Hippocampal formation (tissue), 2 donors: ENCODE data around the gene ZNF609.

Experiments
- DNase-seq, 2 donors: peaks; one replicate each; lab custom pipeline; 2025; lab: John Stamatoyannopoulos, UW

The ZNF609 gene

DNA sequence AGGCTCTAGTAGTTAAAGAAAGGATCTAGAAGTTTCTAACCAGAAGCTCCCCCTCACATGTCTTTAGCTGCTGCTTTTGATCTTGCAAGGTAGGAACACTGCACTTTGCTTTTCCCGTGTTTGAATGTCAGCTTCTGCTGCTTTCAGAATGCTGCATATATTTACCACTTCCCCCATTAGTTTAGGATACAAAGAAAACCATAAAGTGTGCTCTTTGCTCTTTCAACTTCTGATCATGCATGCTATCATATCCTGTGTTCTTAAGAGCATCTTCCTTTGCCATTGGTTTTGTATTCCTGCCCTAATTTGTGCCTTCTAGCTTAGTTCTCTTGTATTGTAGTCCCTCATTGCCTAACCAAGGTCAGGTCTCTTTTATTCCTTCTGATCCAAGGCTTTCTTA lies 43.3 kb downstream of the ZNF609 start:
- DNase-seq = no peak

GRCh38 chr15:64507293-64507802 lies 47.0 kb downstream of the ZNF609 start:
- DNase-seq = peak; percentile 49 to 57

- no peak for DNase-seq
Measured at GRCh38 chr15:64507845-64508244, 47.5 kb downstream of the ZNF609 start.

DNA sequence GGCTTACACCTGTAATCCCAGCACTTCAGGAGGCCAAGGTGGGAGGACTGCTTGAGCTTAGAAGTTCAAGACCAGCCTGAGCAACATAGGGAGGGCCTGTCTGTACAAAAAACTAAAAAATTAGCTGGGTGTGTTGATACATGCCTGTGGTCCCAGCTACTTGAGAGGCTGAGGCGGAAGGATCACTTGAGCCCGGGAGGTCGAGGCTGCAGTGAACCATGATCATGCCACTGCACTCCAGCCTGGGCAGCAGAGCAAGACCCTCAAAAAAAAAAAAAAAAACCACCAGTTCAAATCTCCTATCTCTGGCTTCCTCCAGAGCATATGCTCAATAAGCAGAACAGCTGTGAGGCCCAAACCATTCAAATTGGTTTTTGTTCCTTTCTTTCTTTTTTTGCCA lies 53.4 kb downstream of the ZNF609 start:
- DNase-seq = no peak

GRCh38 chr15:64515196-64515595 lies 54.8 kb downstream of the ZNF609 start:
- DNase-seq = peak in 1 of 2 donors; percentile 39

DNA sequence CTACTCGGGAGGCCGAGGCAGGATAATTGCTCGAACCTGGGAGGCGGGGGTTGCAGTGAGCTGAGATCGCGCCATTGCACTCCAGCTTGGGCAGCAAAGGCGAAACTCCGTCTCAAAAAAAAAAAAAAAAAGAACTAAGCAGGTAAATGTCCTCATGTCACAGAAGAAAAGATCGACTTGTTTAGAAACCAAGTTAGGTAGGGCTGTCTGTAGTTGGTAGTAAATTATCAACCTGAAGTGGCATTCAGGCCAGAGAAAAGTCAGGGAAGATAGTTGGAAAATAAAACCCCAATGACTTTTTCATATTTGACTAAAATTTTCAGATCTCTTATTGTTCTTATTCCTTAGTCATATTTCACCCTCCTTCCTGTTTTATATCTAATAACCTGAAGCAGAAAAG lies 55.4 kb downstream of the ZNF609 start:
- DNase-seq = no peak

DNA sequence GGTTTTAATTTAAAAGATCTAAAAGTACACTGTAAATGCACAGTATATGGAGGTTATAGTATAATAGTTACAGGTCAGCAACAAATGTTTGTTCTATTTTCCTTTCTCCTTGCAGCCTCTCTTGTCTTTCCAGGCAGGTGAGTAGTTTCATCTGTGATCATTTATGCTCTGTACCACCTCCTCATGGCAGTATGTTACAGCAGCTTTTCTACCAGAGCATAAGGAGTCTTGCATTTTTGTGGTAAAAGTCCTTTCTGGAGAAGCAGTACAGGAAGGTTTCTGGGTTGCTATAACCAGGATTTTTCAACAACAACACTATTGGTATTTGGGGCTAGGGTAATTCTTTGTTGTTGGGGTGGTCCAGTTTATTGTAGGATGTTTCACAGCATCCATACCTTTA lies 59.5 kb downstream of the ZNF609 start:
- DNase-seq = no peak

- DNase-seq = peak; percentile 20 to 44
Measured at GRCh38 chr15:64521201-64521600, 60.8 kb downstream of the ZNF609 start.

GRCh38 chr15:64521726-64522164 lies 61.4 kb downstream of the ZNF609 start:
- peak; percentile 67 to 89 for DNase-seq

DNA sequence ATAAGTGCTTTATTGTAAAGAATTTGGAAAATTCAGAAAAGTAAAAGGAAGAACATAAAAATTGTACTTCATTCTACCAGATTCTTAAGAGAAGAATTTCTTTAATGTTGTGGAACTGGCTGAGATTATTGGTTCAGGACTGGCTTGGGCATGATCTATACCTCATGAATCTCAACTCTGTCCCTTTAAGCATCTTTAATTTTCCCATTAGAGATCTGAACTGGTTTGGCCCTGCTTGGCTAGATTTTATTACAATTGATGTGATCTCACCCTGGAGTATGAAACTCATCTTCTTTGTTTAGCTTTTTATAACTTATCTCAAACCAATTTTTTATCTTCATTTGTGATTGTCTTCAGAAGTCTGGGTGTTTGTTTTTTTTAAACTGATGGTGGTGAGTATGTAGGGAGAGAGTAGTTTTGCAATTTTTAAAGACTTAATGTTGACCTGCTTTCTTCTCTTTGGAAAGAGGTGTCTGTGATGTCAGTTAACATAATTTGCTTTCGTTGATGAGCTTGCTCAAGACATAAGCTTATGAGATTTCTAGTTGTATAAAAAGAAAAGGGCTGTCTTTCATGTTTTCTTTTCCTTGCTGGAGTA lies 61.9 kb downstream of the ZNF609 start:
- peak in 1 of 2 donors; percentile 24 for DNase-seq

DNA sequence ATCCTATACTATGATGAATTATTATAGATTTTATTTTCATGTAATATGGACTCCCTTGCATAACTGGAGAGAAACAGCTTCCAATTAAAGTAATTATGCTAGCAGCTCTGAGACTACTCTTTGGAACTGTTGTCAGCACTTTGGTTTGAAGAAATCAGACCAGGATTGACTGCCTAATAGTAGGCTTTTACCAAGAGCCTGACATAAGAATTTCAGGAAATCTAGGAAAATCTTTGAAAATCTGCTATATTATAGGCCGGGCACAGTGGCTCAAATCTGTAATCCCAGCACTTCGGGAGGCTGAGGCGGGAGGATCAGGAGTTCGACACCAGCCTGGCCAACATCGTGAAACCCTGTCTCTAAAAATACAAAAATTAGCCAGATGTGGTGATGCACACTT lies 62.9 kb downstream of the ZNF609 start:
- no peak for DNase-seq

DNA sequence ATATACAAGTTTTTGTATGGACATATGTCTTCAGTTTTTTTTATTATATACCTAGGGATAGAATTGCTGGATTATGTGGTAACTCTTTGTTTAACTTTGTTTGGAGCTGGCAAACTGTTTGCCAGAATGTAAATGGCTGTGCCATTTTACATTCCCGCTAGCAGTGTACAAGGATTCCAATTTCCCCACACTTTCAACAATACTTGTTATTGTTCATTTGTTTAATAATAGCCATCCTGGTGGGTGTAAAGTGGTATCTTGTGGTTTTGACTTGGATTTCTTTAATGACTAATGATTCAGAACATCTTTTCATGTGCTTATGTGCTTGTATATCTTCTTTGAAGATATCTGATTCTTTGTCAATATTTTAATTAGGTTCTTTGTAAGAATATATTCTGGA lies 64.4 kb downstream of the ZNF609 start:
- DNase-seq = no peak

DNA sequence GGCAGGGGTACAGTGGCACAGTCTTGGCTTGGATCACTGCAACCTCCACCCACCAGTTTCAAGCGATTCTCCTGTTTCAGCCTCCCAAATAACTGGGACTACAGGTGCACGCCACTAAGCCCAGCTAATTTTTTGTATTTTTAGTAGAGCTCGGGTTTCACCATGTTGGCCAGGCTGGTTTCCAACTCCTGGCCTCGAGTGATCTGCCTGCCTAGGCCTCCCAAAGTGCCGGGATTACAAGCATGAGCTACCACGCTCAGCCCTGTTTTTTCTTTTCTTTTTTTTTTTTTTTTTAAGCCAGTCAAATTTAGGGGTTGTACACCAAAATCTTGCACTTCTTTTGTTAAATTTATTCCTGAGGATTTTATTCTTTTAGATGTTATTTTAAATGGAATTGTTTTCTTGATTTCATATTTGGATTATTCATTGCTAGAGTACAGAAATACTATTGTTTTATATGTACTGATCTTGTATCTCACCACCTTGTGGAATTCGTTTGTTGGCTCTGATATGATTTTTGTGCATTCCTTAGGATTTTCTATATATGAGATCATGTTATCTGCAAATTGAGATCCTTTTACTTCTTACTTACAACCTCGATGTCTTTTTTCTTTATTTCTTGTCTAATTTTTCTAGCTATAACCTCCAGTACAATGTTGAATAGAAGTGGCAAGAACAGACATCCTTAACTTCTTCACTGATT lies 65.6 kb downstream of the ZNF609 start:
- no peak for DNase-seq

DNA sequence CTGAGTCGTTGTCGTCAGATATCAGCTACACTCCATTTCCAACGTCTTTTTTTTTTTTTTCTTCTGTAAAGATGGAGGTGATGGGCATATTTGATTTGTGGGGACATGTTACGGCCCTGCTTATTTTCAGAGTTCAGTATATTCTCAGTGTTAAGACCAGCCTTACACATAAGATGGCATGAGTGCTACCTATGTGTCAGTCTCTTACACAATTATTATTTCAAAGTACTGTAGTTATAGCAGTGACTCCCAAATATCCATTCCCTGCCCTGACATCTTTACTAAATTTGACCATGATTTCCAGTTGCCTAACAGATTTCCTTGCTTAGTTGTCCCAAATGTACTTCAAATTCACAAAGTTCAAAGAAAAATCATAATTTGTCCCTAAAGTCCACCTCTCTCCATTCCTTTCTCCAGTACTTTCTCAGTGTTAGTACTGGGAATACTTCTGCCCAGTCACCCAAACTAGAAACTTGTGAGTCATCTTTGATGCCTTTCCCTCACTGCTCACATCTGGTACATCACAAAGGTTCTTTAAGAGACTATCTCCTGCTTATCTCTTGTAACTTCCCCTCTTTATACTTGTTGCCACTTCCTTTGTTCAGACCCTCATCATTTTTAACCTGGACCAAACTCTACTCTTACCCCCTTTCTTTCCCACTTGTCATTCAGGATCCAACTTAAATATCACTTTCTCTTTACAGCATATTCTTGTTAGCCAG lies 67.0 kb downstream of the ZNF609 start:
- no peak for DNase-seq

DNA sequence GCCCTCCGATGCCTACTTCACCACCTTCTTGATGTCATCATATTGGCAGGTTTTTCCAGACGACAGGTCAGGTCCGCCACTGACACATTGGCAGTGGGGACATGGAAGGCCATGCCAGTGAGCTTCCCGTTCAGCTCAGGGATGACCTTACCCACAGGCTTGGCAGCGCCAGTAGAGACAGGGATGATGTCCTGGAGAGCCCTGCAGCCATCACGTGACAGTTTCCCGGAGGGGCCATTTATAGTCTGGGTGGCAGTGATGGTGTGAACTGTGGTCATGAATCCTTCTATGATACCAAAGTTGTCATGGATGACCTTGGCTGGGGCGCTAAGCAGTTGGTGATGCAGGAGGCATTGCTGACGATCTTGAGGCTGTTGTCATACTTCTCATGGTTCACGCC lies 68.5 kb downstream of the ZNF609 start:
- no peak for DNase-seq

- no peak for DNase-seq
Measured at GRCh38 chr15:64530472-64530871, 70.1 kb downstream of the ZNF609 start.

DNA sequence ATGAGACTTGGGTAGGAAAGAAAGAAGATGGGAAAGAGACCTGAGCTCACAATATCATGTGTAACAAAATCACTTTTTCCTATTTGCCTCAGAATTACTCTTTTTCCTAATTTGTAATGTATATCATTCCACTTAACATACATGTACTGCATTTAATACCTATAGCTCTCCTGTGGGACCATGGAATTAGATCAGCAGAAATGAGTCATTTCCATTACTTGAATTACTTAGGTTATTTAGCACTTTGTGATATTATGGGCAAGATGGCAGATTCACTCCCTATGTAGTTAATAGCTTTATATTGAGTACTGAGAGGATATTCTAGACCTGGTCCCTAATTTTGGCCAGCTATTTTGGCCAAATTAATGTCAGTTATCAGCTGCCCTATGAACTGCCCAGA lies 70.5 kb downstream of the ZNF609 start:
- no peak for DNase-seq

GRCh38 chr15:64532521-64533315 lies 72.3 kb downstream of the ZNF609 start:
- no peak for DNase-seq

- no peak for DNase-seq
Measured at GRCh38 chr15:64535460-64536243, 75.3 kb downstream of the ZNF609 start.

GRCh38 chr15:64536244-64536836 lies 76.0 kb downstream of the ZNF609 start:
- DNase-seq = no peak

DNA sequence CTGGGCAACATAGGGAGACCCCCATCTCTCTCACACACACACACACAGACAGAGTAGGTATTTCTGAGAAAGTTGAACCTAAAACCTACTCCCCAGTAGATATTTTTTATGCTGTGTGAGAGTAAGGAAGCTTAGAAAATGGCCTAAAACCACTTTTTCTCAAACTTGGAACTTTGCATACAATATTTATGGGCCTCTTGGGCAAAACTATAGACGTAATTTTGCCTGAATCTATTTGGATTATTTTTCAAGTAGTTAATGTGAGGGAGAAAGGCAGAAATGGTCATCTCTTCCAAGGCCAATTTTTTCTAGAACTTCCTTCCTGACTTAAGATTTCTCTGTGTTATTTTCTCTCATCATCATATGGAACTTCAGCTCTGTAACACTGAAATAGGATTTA lies 81.7 kb downstream of the ZNF609 start:
- no peak for DNase-seq
